H9 (cell line): ENCODE measurements around the gene L3MBTL4. TPM values are rescaled to one million over a fixed set of nuclear protein-coding genes. Genes with fewer than 3 reads are reported as not detected.

Experiments
- DNase-seq: peaks from one replicate; pipeline ENCODE4 v3.0.0-alpha.2; 2017
- H2AFZ ChIP-seq: one replicate; pipeline ENCODE4 v1.6.1; 2013; ENCODE audit warnings: mild to moderate bottlenecking, low read length, control low read depth, moderate library complexity
- H2AK5ac ChIP-seq: 2 replicates; pipeline ENCODE4 v1.6.1; 2013; ENCODE audit warnings: low read length, control low read depth, mixed read lengths; ENCODE audit not compliant: insufficient read length
- H2BK120ac ChIP-seq: one replicate; pipeline ENCODE4 v1.6.1; 2013; ENCODE audit warnings: low read depth, mild to moderate bottlenecking, low read length, control low read depth, inconsistent platforms; ENCODE audit not compliant: poor library complexity, severe bottlenecking
- H2BK12ac ChIP-seq: 2 replicates; pipeline ENCODE4 v1.6.1; 2013; ENCODE audit warnings: low read length, control low read depth, mixed read lengths, low read depth; ENCODE audit not compliant: insufficient read length
- H2BK15ac ChIP-seq: 2 replicates; pipeline ENCODE4 v1.6.1; 2013; ENCODE audit warnings: low read depth, low read length, control low read depth
- H2BK20ac ChIP-seq: one replicate; pipeline ENCODE4 v1.6.1; 2013; ENCODE audit warnings: low read depth, mild to moderate bottlenecking, low read length, control low read depth, inconsistent platforms; ENCODE audit not compliant: poor library complexity, severe bottlenecking
- H2BK5ac ChIP-seq: 2 replicates; pipeline ENCODE4 v1.6.1; 2013; ENCODE audit warnings: low read length, control low read depth, mixed read lengths; ENCODE audit not compliant: insufficient read length
- H3K14ac ChIP-seq: 2 replicates; pipeline ENCODE4 v1.6.1; 2013; ENCODE audit warnings: low read length, control low read depth; ENCODE audit not compliant: insufficient read depth
- H3K18ac ChIP-seq: 2 replicates; pipeline ENCODE4 v1.6.1; 2013; ENCODE audit warnings: low read depth, mild to moderate bottlenecking, mixed read lengths, low read length, control low read depth; ENCODE audit not compliant: insufficient read length
- H3K23ac ChIP-seq: 2 replicates; pipeline ENCODE4 v1.6.1; 2013; ENCODE audit warnings: low read length, control low read depth, mixed read lengths, low read depth; ENCODE audit not compliant: insufficient read length
- H3K23me2 ChIP-seq: 2 replicates; pipeline ENCODE4 v1.6.1; 2013; ENCODE audit warnings: low read depth, mild to moderate bottlenecking, mixed read lengths, low read length, control low read depth; ENCODE audit not compliant: insufficient read length, poor library complexity, severe bottlenecking
- H3K27ac ChIP-seq: 2 replicates; pipeline ENCODE4 v1.5.1; 2013; ENCODE audit warnings: low read length, control low read depth, mixed read lengths, low read depth; ENCODE audit not compliant: insufficient read length
- H3K27me3 ChIP-seq: 2 replicates; pipeline ENCODE4 v1.6.1; 2013; ENCODE audit warnings: low read length, control low read depth, inconsistent platforms; ENCODE audit not compliant: insufficient read depth
- H3K4ac ChIP-seq: 2 replicates; pipeline ENCODE4 v1.6.1; 2013; ENCODE audit warnings: low read depth, mild to moderate bottlenecking, control low read depth, inconsistent platforms, low read length, moderate library complexity
- H3K4me1 ChIP-seq: 2 replicates; pipeline ENCODE4 v1.6.1; 2013; ENCODE audit warnings: low read length, control low read depth, inconsistent platforms; ENCODE audit not compliant: insufficient read depth
- H3K4me2 ChIP-seq: 2 replicates; pipeline ENCODE4 v1.6.1; 2013; ENCODE audit warnings: low read length, control low read depth, mixed read lengths; ENCODE audit not compliant: insufficient read length, insufficient read depth
- H3K56ac ChIP-seq: 2 replicates; pipeline ENCODE4 v1.6.1; 2013; ENCODE audit warnings: low read depth, mild to moderate bottlenecking, mixed read lengths, low read length, control low read depth; ENCODE audit not compliant: insufficient read length
- H3K79me1 ChIP-seq: 2 replicates; pipeline ENCODE4 v1.6.1; 2013; ENCODE audit warnings: low read depth, mild to moderate bottlenecking, moderate library complexity, low read length, control low read depth, inconsistent platforms; ENCODE audit not compliant: insufficient read depth, poor library complexity, severe bottlenecking
- H3K79me2 ChIP-seq: 2 replicates; pipeline ENCODE4 v1.6.1; 2013; ENCODE audit warnings: low read length, control low read depth, inconsistent platforms; ENCODE audit not compliant: insufficient read depth
- H3K9ac ChIP-seq: 2 replicates; pipeline ENCODE4 v1.6.1; 2013; ENCODE audit warnings: low read length, control low read depth, mixed read lengths; ENCODE audit not compliant: insufficient read length; ENCODE audit errors: extremely low read depth
- H3K9me3 ChIP-seq: one replicate; pipeline ENCODE4 v1.6.1; 2013; ENCODE audit warnings: low read depth, low read length, inconsistent platforms; ENCODE audit not compliant: control insufficient read depth
- H3T11ph ChIP-seq: one replicate; pipeline ENCODE4 v1.6.1; 2013; ENCODE audit warnings: mild to moderate bottlenecking, low read length, control low read depth, inconsistent platforms
- H4K20me1 ChIP-seq: one replicate; pipeline ENCODE4 v1.6.1; 2013; ENCODE audit not compliant: control insufficient read depth, insufficient read length, insufficient read depth
- H4K5ac ChIP-seq: 2 replicates; pipeline ENCODE4 v1.6.1; 2013; ENCODE audit warnings: low read depth, mild to moderate bottlenecking, mixed read lengths, low read length, control low read depth; ENCODE audit not compliant: insufficient read length
- H4K8ac ChIP-seq: replicated peaks from 2 replicates; pipeline ENCODE4 v1.6.1; 2013; ENCODE audit warnings: low read length, control low read depth, mixed read lengths, low read depth; ENCODE audit not compliant: insufficient read length
- H4K91ac ChIP-seq: 2 replicates; pipeline ENCODE4 v1.6.1; 2013; ENCODE audit warnings: low read depth, mild to moderate bottlenecking, moderate library complexity, mixed read lengths, low read length, control low read depth; ENCODE audit not compliant: insufficient read length
- H3K27ac Mint-ChIP-seq, 3 experiments: 2 replicates in 2 of 3; 3 replicates in 1 of 3; pipeline ENCODE4 v1.8.0; 2020 to 2021; ENCODE audit warnings: mixed read lengths in 3 of 3, mild to moderate bottlenecking in 1 of 3, moderate library complexity in 1 of 3
- H3K27me3 Mint-ChIP-seq: 2 replicates; pipeline ENCODE4 v1.8.0; 2021; ENCODE audit warnings: low read depth, mild to moderate bottlenecking, moderate library complexity, mixed read lengths
- H3K36me3 Mint-ChIP-seq, 3 experiments: 2 replicates in 2 of 3; 3 replicates in 1 of 3; pipeline ENCODE4 v1.8.0; 2020 to 2021; ENCODE audit warnings: low read depth in 3 of 3, mixed read lengths in 3 of 3; ENCODE audit not compliant: insufficient read depth in 1 of 3
- H3K4me1 Mint-ChIP-seq, 2 experiments: 2 replicates each; pipeline ENCODE4 v1.8.0; 2020; ENCODE audit warnings: mixed read lengths in 2 of 2
- H3K4me3 Mint-ChIP-seq, 2 experiments: 2 replicates in 1 of 2; 3 replicates in 1 of 2; pipeline ENCODE4 v1.8.0; 2020 to 2021; ENCODE audit warnings: mild to moderate bottlenecking in 2 of 2, mixed read lengths in 2 of 2, moderate library complexity in 1 of 2
- H3K9me3 Mint-ChIP-seq, 2 experiments: 2 replicates in 1 of 2; 3 replicates in 1 of 2; pipeline ENCODE4 v1.8.0; 2020; ENCODE audit warnings: mild to moderate bottlenecking in 2 of 2, mixed read lengths in 2 of 2, moderate library complexity in 1 of 2
- CTCF ChIP-seq: fragments of 200-600 bp; sonication (generic); conservative IDR thresholded peaks from 3 replicates; pipeline ENCODE4 v1.8.0; 2021; ENCODE audit warnings: antibody characterized with exemption, mild to moderate bottlenecking
- WGBS: extraction: QIAGEN DNeasy Blood & Tissue Kit; methylation state at CpG from one replicate; pipeline ENCODE4 v1.1.7; 2013; ENCODE audit warnings: missing lambda C conversion rate, low lambda C conversion rate, mixed read lengths; ENCODE audit not compliant: insufficient read length; ENCODE audit errors: extremely low coverage; 5-methylcytosine and 5-hydroxymethylcytosine counted together
- long read RNA-seq: library from polyadenylated mRNA; unstranded; transcript quantifications from one replicate; pipeline ENCODE4 v2.0.0, GENCODE V29; 2020
- total RNA-seq: library from RNA; stranded (reverse); gene quantifications from 2 replicates; pipeline ENCODE4 v1.2.1, GENCODE V29; 2021

L3MBTL4 gene
- 1.9 and 2.0 TPM in 2 replicates for total RNA-seq
- long read RNA-seq, partial matches to known transcripts: 2 of 7 reads
- long read RNA-seq, other reads (novel, unspliced or antisense): 4 of 7 reads

- TF ChIP-seq CTCF: no peak
- no peak within 1 kb of the TSS for H2BK20ac ChIP-seq
- H3K27ac ChIP-seq: no peak within 1 kb of the TSS
- no peaks in the 10 kb centered on the region for H3K79me1 ChIP-seq
- no peaks in the 10 kb centered on the region for H3K9me3 ChIP-seq
- H2AFZ ChIP-seq: no peak within 1 kb of the TSS
- Mint-ChIP-seq H3K4me1 (peaks cover 7 to 9% of the 10 kb centered on the region in 2 experiments), H3K27me3 (peaks cover 41% of the 10 kb centered on the region), H3K27ac (peak within 1 kb of the TSS in 1 of 3 experiments; percentile 67; a peak in 1 of 7 replicates), H3K9me3 (peaks cover 0 to 2% of the 10 kb centered on the region in 2 experiments; a peak in 1 of 5 replicates), H3K4me3 (peak within 1 kb of the TSS; percentile 88 to 94), H3K36me3 (no peaks in the 10 kb centered on the region; a peak in 1 of 7 replicates)
- no peak within 1 kb of the TSS for H4K8ac ChIP-seq
- no peak within 1 kb of the TSS for H2AK5ac ChIP-seq
- no peak within 1 kb of the TSS for H4K91ac ChIP-seq
- H3K79me2 ChIP-seq: no peaks in the 10 kb centered on the region
- H3K4ac ChIP-seq: no peak within 1 kb of the TSS
- H3K4me1 ChIP-seq: peaks cover 2% of the 10 kb centered on the region; the same call in 1 of the 2 replicates
- no peak within 1 kb of the TSS for H2BK120ac ChIP-seq
- no peak within 1 kb of the TSS for H2BK12ac ChIP-seq
- peak; percentile 52 for DNase-seq
- H3K27me3 ChIP-seq: peaks cover 3% of the 10 kb centered on the region; the same call in 1 of the 2 replicates
- H3K18ac ChIP-seq: no peak within 1 kb of the TSS
- H4K5ac ChIP-seq: no peak within 1 kb of the TSS
- no peak within 1 kb of the TSS for H3T11ph ChIP-seq
- no peak within 1 kb of the TSS for H2BK5ac ChIP-seq
- no peak within 1 kb of the TSS for H2BK15ac ChIP-seq
- H3K23ac ChIP-seq: no peak within 1 kb of the TSS
- peaks cover 8% of the 10 kb centered on the region for H3K23me2 ChIP-seq
- no peaks in the 10 kb centered on the region for H4K20me1 ChIP-seq
- no peak within 1 kb of the TSS for H3K56ac ChIP-seq
- no CpG with 5 or more reads among the region's 67 CpGs for WGBS
- no peak within 1 kb of the TSS for H3K9ac ChIP-seq
- peak within 1 kb of the TSS; percentile 58 for H3K4me2 ChIP-seq
- peak within 1 kb of the TSS; percentile 2; the same call in 1 of the 2 replicates for H3K14ac ChIP-seq
Measured at GRCh38 chr18:6414723-6415417, at the start of gene L3MBTL4. TSS of gene L3MBTL4 (minus strand) at chr18:6414911. CDS start at chr18:6311625, 103,286 bp downstream.
